HG02943 (cell line): ENCODE results near the gene KCNQ1OT1.

Experiments used
- ATAC-seq: cut with Tn5 transposase; IDR thresholded peaks from one replicate; pipeline ENCODE4 v1.9.1; 2021; ENCODE audit warnings: mild to moderate bottlenecking, low read depth, moderate library complexity; ENCODE audit not compliant: unreplicated experiment

KCNQ1OT1 gene

GRCh38 chr11:2563213-2564007, 136.4 kb downstream of the KCNQ1OT1 start:
- no peak for ATAC-seq

GRCh38 chr11:2562890-2563212, 136.9 kb downstream of the KCNQ1OT1 start:
- ATAC-seq: no peak

- ATAC-seq: no peak
These were observed 137.9 kb downstream of the KCNQ1OT1 start for GRCh38 chr11:2561696-2562581.

- no peak for ATAC-seq
These were observed 140.1 kb downstream of the KCNQ1OT1 start for GRCh38 chr11:2559527-2560311.

GRCh38 chr11:2558861-2559526, 140.8 kb downstream of the KCNQ1OT1 start:
- ATAC-seq: no peak

- no peak for ATAC-seq
These were observed 141.4 kb downstream of the KCNQ1OT1 start for GRCh38 chr11:2558397-2558796.
